ENCODE data around the gene UQCR11. TPM values are rescaled to one million over a fixed set of nuclear protein-coding genes. Genes with fewer than 3 reads are reported as not detected.
"Not testable (repeated sequence)": the region's sequence is repeated elsewhere in the genome, so short reads cannot be mapped to it uniquely, and the experiment has no call there.

Gene UQCR11
- total RNA-seq, 2 donors from 2014 or later: 179 to 184 TPM

- no peak overlapping the region for H3K27ac Mint-ChIP-seq
- no peaks in the 10 kb centered on the region for H3K9me3 Mint-ChIP-seq
- H3K4me1 Mint-ChIP-seq (ENCODE audit: low read depth in 2 of 2): peaks cover 16 to 18% of the 10 kb centered on the region in 2 donors
- DNase-seq (ENCODE audit: low spot score) (no peak), ATAC-seq (no peak)
- no peaks in the 10 kb centered on the region for H3K27me3 Mint-ChIP-seq
- no peak overlapping the region for H3K4me3 Mint-ChIP-seq
- no peaks in the 10 kb centered on the region for H3K36me3 Mint-ChIP-seq
Measured at GRCh38 chr19:1646659-1647453, 41.6 kb upstream of the UQCR11 start.

- Mint-ChIP-seq H3K4me1 (ENCODE audit: low read depth in 2 of 2) (peaks cover 16 to 18% of the 10 kb centered on the region in 2 donors), H3K36me3 (no peaks in the 10 kb centered on the region), H3K27ac (no peak overlapping the region), H3K27me3 (no peaks in the 10 kb centered on the region), H3K9me3 (no peaks in the 10 kb centered on the region), H3K4me3 (no peak overlapping the region)
- ATAC-seq (no peak), DNase-seq (ENCODE audit: low spot score) (no peak)
Measured at GRCh38 chr19:1646149-1646548, 40.9 kb upstream of the UQCR11 start.

GRCh38 chr19:1645299-1645698, 40.0 kb upstream of the UQCR11 start:
- H3K9me3 Mint-ChIP-seq: no peaks in the 10 kb centered on the region
- ATAC-seq (no peak), DNase-seq (ENCODE audit: low spot score) (no peak)
- H3K4me3 Mint-ChIP-seq: no peak overlapping the region
- no peaks in the 10 kb centered on the region for H3K36me3 Mint-ChIP-seq
- H3K4me1 Mint-ChIP-seq (ENCODE audit: low read depth in 2 of 2): peaks cover 10 to 11% of the 10 kb centered on the region in 2 donors
- H3K27ac Mint-ChIP-seq: no peak overlapping the region
- H3K27me3 Mint-ChIP-seq: no peaks in the 10 kb centered on the region

GRCh38 chr19:1644070-1644469, 38.8 kb upstream of the UQCR11 start:
- H3K9me3 Mint-ChIP-seq: no peaks in the 10 kb centered on the region
- no peaks in the 10 kb centered on the region for H3K27me3 Mint-ChIP-seq
- peaks cover 3 to 6% of the 10 kb centered on the region in 2 donors for H3K4me1 Mint-ChIP-seq (ENCODE audit: low read depth in 2 of 2)
- H3K4me3 Mint-ChIP-seq: no peak overlapping the region
- no peak for ATAC-seq
- no peak for DNase-seq (ENCODE audit: low spot score)
- peaks cover 6% of the 10 kb centered on the region for H3K36me3 Mint-ChIP-seq
- H3K27ac Mint-ChIP-seq: no peak overlapping the region

GRCh38 chr19:1640893-1641448, 35.7 kb upstream of the UQCR11 start:
- H3K4me3 Mint-ChIP-seq; DNase-seq (ENCODE audit: low spot score); H3K9me3 Mint-ChIP-seq; H3K27me3 Mint-ChIP-seq; H3K36me3 Mint-ChIP-seq; ATAC-seq; H3K4me1 Mint-ChIP-seq (ENCODE audit: low read depth in 2 of 2); H3K27ac Mint-ChIP-seq: not testable (repeated sequence)

GRCh38 chr19:1636325-1637236, 31.3 kb upstream of the UQCR11 start:
- Mint-ChIP-seq H3K4me3 (no peak overlapping the region), H3K4me1 (ENCODE audit: low read depth in 2 of 2) (peaks cover 3 to 4% of the 10 kb centered on the region in 2 donors), H3K36me3 (peaks cover 6% of the 10 kb centered on the region), H3K9me3 (no peaks in the 10 kb centered on the region), H3K27me3 (no peaks in the 10 kb centered on the region), H3K27ac (no peak overlapping the region)
- no peak for ATAC-seq
- no peak for DNase-seq (ENCODE audit: low spot score)

GRCh38 chr19:1634938-1635243, 29.6 kb upstream of the UQCR11 start:
- Mint-ChIP-seq H3K9me3 (no peaks in the 10 kb centered on the region), H3K27ac (no peak overlapping the region), H3K27me3 (no peaks in the 10 kb centered on the region), H3K4me3 (no peak overlapping the region), H3K4me1 (ENCODE audit: low read depth in 2 of 2) (peaks cover 3 to 4% of the 10 kb centered on the region in 2 donors), H3K36me3 (peaks cover 5% of the 10 kb centered on the region)
- no peak for DNase-seq (ENCODE audit: low spot score)
- no peak for ATAC-seq

GRCh38 chr19:1634242-1634937, 29.1 kb upstream of the UQCR11 start:
- no peaks in the 10 kb centered on the region for H3K27me3 Mint-ChIP-seq
- no peak for ATAC-seq
- no peak overlapping the region for H3K4me3 Mint-ChIP-seq
- peaks cover under 1% of the 10 kb centered on the region for H3K36me3 Mint-ChIP-seq
- H3K27ac Mint-ChIP-seq: no peak overlapping the region
- no peaks in the 10 kb centered on the region for H3K9me3 Mint-ChIP-seq
- DNase-seq (ENCODE audit: low spot score): no peak
- peaks cover 0 to 4% of the 10 kb centered on the region in 2 donors for H3K4me1 Mint-ChIP-seq (ENCODE audit: low read depth in 2 of 2)

- H3K4me3 Mint-ChIP-seq: no peak overlapping the region
- no peaks in the 10 kb centered on the region for H3K36me3 Mint-ChIP-seq
- H3K27me3 Mint-ChIP-seq: no peaks in the 10 kb centered on the region
- H3K4me1 Mint-ChIP-seq (ENCODE audit: low read depth in 2 of 2): peaks cover 0 to 1% of the 10 kb centered on the region in 2 donors
- ATAC-seq (no peak), DNase-seq (ENCODE audit: low spot score) (no peak)
- H3K9me3 Mint-ChIP-seq: no peaks in the 10 kb centered on the region
- H3K27ac Mint-ChIP-seq: no peak overlapping the region
Measured at GRCh38 chr19:1633269-1633826, 28.1 kb upstream of the UQCR11 start.

- Mint-ChIP-seq H3K4me3 (no peak overlapping the region), H3K9me3 (no peaks in the 10 kb centered on the region), H3K27me3 (no peaks in the 10 kb centered on the region), H3K4me1 (ENCODE audit: low read depth in 2 of 2) (no peaks in the 10 kb centered on the region), H3K36me3 (no peaks in the 10 kb centered on the region), H3K27ac (no peak overlapping the region)
- peak; percentile 21 to 38 for ATAC-seq
- DNase-seq (ENCODE audit: low spot score): no peak
Measured at GRCh38 chr19:1632462-1633268, 27.4 kb upstream of the UQCR11 start.

GRCh38 chr19:1631557-1632100, 26.4 kb upstream of the UQCR11 start:
- H3K27ac Mint-ChIP-seq: no peak overlapping the region
- H3K4me3 Mint-ChIP-seq: no peak overlapping the region
- H3K9me3 Mint-ChIP-seq: no peaks in the 10 kb centered on the region
- no peaks in the 10 kb centered on the region for H3K27me3 Mint-ChIP-seq
- DNase-seq (ENCODE audit: low spot score): no peak
- no peaks in the 10 kb centered on the region for H3K4me1 Mint-ChIP-seq (ENCODE audit: low read depth in 2 of 2)
- H3K36me3 Mint-ChIP-seq: no peaks in the 10 kb centered on the region
- ATAC-seq: no peak

- Mint-ChIP-seq H3K9me3 (no peaks in the 10 kb centered on the region), H3K4me3 (no peak overlapping the region), H3K36me3 (no peaks in the 10 kb centered on the region), H3K4me1 (ENCODE audit: low read depth in 2 of 2) (no peaks in the 10 kb centered on the region), H3K27me3 (no peaks in the 10 kb centered on the region), H3K27ac (no peak overlapping the region)
- DNase-seq (ENCODE audit: low spot score): no peak
- ATAC-seq: no peak
Measured at GRCh38 chr19:1630811-1631210, 25.5 kb upstream of the UQCR11 start.
